KOPT-K1 (cell line): ENCODE results near the gene CA5A.
A peak's percentile ranks its signal among the peaks of the same experiment; 100 is the strongest.
"Not testable (repeated sequence)": the region's sequence is repeated elsewhere in the genome, so short reads cannot be mapped to it uniquely, and the experiment has no call there.

Source experiments
- H3K27ac ChIP-seq: fragments of 200-600 bp; sonication (generic); 2 replicates; pipeline ENCODE4 v1.5.1; 2016; ENCODE audit warnings: antibody characterized with exemption, mild to moderate bottlenecking, low read depth, low read length; ENCODE audit not compliant: poor library complexity, severe bottlenecking
- H3K36me3 ChIP-seq: fragments of 200-600 bp; sonication (generic); 2 replicates; pipeline ENCODE4 v1.5.1; 2017; ENCODE audit warnings: antibody characterized with exemption, mild to moderate bottlenecking, low read length, moderate library complexity; ENCODE audit not compliant: insufficient read depth
- H3K9me3 ChIP-seq: fragments of 200-600 bp; sonication (generic); 2 replicates; pipeline ENCODE4 v1.5.1; 2017; ENCODE audit warnings: antibody characterized with exemption, low read length, mild to moderate bottlenecking; ENCODE audit not compliant: insufficient read depth, poor library complexity, severe bottlenecking

CA5A gene

GRCh38 chr16:87911106-87911763 lies 25.1 kb downstream of the CA5A start:
- not testable (repeated sequence) for H3K27ac ChIP-seq, H3K36me3 ChIP-seq, H3K9me3 ChIP-seq

DNA sequence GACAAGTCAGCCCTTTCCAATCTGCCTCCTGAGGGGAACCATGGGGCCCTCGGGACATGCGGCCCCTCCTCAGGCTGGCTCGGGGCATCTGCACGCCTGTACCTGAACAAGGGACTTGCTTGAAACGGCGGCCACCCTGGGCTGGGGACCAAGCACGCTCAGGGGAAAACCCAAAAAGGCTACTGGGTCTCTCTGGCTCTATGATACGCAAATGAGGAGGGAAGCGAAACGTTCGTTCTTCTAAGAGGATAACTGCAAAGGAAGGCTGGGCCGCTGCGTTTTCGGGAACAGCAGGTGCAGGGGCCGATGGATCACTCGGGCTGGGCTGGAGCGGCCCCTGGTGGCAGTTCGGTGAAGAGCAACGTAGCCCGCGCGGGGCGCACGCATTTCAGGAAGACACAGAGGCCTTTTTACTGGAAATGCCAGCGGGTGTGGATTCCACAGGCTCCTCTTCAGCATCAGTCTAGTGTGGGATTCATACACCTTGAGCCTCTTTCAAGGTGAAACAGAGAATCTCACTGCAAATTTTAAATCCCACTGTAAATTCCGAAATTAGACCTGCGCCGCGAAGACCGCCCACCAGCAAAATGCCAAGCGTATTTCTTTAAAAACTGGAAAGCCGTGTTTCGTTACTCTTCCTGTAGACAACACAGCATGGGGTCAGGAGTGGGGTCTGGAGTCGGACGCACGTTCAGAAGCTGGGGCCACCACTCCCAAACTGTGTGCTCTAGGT lies 27.0 kb downstream of the CA5A start:
- H3K27ac ChIP-seq, result peak overlapping the region; percentile 22
- H3K36me3 ChIP-seq, H3K9me3 ChIP-seq: not testable (repeated sequence)

DNA sequence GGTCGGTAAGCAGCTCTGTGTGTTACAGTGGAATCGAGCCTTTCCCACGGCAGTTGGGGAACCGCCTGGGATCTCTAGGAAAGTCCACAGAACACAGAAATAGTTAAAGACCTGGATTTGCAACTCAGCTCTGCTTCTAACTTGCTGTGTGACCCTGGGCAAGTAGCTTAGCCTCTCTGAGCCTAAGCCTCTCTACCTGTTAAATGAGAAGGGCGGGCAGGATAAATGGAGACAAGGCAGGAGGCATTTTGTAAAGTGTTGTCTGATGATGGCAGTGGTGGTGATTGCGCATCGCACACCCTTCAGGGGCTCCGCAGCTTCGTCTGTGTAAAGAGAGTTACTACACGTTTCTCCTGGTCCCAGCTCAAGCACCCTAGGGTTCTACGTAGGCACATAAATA lies 28.2 kb downstream of the CA5A start:
- H3K9me3 ChIP-seq, H3K27ac ChIP-seq, H3K36me3 ChIP-seq: not testable (repeated sequence)

- H3K36me3 ChIP-seq, H3K9me3 ChIP-seq, H3K27ac ChIP-seq: not testable (repeated sequence)
Measured at GRCh38 chr16:87905521-87905920, 30.8 kb downstream of the CA5A start.

DNA sequence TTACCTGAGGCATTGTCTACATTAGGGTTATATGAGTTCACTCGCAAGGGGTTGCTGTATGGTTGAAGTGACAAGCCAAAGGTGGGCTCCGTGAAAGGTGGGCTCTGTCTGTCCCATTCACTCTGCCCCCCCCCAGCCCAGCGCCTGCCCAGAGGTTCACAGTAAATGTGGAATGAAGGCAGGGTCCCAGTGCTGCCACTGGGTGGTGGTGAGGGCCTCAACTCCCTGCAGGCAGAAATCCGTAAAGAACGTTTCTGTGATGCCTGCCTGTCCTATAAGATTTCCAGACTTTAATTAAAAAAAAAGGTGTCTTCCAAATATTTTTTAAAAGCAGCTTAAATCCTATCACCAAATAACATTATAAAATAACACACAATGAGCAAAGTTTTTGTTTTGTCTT lies 31.4 kb downstream of the CA5A start:
- not testable (repeated sequence) for H3K36me3 ChIP-seq, H3K27ac ChIP-seq, H3K9me3 ChIP-seq

GRCh38 chr16:87900489-87900888 lies 35.8 kb downstream of the CA5A start:
- H3K36me3 ChIP-seq, H3K27ac ChIP-seq, H3K9me3 ChIP-seq: not testable (repeated sequence)

- H3K9me3 ChIP-seq, result no peaks in the 10 kb centered on the region
Measured at GRCh38 chr16:87897521-87898505, 38.5 kb downstream of the CA5A start.

GRCh38 chr16:87896924-87897520 lies 39.3 kb downstream of the CA5A start:
- not testable (repeated sequence) for H3K36me3 ChIP-seq, H3K9me3 ChIP-seq
- H3K27ac ChIP-seq, result peak overlapping the region; percentile 82

More at GRCh38 chr16:87897521-87898505, 38.5 kb downstream of the CA5A start:
- no peaks in the 10 kb centered on the region for H3K36me3 ChIP-seq
- peak overlapping the region; percentile 82 for H3K27ac ChIP-seq

- not testable (repeated sequence) for H3K9me3 ChIP-seq, H3K36me3 ChIP-seq
- peak overlapping the region; percentile 82 for H3K27ac ChIP-seq
Measured at GRCh38 chr16:87896176-87896890, 40.0 kb downstream of the CA5A start.

GRCh38 chr16:87895641-87896141 lies 40.6 kb downstream of the CA5A start:
- Histone ChIP-seq H3K27ac (peak overlapping the region; percentile 82), H3K36me3 (no peaks in the 10 kb centered on the region), H3K9me3 (no peaks in the 10 kb centered on the region)

DNA sequence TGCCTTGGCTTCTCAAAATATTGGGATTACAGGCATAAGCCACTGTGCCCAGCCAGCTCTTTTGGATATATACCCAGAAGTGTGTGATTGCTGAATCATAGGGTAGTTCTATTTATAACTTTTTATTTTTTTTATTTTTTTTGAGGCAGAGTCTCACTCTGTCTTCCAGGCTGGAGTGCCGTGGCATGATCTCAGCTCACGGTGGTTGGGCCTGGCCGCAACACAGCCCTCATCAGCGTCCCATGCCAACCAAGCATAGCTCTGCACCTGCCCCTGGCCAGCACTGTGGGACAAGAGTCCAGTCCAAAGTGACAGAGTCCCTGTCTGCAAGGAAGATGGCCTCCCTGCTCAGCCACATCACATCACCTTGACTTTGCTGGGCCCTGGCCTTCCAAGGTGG lies 42.3 kb downstream of the CA5A start:
- peak overlapping the region; percentile 82 for H3K27ac ChIP-seq
- not testable (repeated sequence) for H3K36me3 ChIP-seq, H3K9me3 ChIP-seq

DNA sequence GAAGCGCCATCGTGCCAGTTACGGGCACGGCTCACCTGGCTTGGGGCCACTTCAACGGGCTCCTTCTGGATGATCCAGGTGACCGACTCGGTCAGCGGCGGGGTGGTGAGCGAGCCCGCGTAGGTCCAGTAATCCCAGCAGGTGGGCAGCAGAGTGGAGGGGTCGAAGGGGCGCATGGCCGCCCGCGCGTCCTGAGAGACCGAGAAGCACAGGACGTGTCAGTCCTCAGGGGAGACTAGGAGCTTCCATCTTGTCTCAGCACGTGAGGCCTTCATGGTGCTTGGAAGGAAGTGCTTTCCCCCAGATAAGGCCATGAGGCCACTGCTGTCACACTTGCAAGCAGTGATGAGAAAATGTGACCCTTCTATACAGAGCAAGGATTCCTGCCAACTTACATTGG lies 44.6 kb downstream of the CA5A start:
- Histone ChIP-seq H3K9me3 (no peaks in the 10 kb centered on the region), H3K27ac (no peak overlapping the region), H3K36me3 (no peaks in the 10 kb centered on the region)

GRCh38 chr16:87889762-87890161 lies 46.6 kb downstream of the CA5A start:
- not testable (repeated sequence) for H3K36me3 ChIP-seq, H3K27ac ChIP-seq, H3K9me3 ChIP-seq

DNA sequence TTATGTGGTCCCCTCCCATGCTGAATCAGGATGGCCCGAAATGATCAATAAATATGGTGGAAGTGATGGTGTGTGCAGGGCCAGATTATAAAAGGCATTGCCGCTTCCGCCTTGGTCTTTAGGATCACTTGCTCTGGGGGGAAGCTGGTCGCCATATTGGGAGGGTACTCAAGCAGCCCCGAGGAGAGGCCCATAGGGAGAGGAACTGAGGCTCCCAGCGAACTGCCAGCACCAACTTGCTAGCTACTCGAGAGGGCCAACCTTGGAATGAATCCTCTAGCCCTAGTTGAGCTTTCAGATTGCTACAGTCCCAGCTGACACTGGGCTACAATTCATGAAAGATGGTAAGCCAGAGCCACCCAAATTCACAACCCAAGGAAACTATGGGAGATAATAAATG lies 48.0 kb downstream of the CA5A start:
- H3K9me3 ChIP-seq, H3K27ac ChIP-seq, H3K36me3 ChIP-seq: not testable (repeated sequence)
